GM10266 (cell line): ENCODE data around the gene TMEM181.
"Not testable (repeated sequence)": the region's sequence is repeated elsewhere in the genome, so short reads cannot be mapped to it uniquely, and the experiment has no call there.

ENCODE experiments used
- DNase-seq: peaks from one replicate; pipeline ENCODE4 v3.0.0; 2012; ENCODE audit errors: extremely low spot score
- TF ChIP-seq, protein P1 (sequence below): IDR thresholded peaks from 2 replicates; pipeline ENCODE4 v1.5.1; 2012; ENCODE audit warnings: mild to moderate bottlenecking, low read depth; ENCODE audit not compliant: control insufficient read depth, insufficient read depth; ENCODE audit errors: missing control alignments

The TMEM181 gene

DNA sequence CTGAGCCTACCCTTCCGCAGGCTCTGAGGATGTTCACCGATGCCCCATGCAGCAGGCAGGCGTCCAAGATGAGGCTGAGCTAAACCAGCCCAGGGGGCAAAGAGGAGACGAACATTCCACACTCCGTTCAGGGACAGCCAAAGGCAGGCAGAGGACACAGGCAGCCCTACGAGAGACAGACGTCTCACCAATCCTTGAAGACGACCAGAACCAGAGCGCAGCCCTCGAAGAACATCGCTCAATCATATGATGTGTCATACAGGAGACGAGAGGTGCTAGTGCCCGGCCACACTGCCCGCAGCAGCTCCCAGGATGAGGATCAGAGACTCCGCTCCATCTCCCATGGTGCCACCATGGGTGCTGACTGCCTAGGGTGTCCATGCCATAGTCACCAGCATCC lies 35.6 kb upstream of the TMEM181 start:
- DNase-seq, result no peak
- TF ChIP-seq, protein P1, sequence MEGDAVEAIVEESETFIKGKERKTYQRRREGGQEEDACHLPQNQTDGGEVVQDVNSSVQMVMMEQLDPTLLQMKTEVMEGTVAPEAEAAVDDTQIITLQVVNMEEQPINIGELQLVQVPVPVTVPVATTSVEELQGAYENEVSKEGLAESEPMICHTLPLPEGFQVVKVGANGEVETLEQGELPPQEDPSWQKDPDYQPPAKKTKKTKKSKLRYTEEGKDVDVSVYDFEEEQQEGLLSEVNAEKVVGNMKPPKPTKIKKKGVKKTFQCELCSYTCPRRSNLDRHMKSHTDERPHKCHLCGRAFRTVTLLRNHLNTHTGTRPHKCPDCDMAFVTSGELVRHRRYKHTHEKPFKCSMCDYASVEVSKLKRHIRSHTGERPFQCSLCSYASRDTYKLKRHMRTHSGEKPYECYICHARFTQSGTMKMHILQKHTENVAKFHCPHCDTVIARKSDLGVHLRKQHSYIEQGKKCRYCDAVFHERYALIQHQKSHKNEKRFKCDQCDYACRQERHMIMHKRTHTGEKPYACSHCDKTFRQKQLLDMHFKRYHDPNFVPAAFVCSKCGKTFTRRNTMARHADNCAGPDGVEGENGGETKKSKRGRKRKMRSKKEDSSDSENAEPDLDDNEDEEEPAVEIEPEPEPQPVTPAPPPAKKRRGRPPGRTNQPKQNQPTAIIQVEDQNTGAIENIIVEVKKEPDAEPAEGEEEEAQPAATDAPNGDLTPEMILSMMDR, result no peak

DNA sequence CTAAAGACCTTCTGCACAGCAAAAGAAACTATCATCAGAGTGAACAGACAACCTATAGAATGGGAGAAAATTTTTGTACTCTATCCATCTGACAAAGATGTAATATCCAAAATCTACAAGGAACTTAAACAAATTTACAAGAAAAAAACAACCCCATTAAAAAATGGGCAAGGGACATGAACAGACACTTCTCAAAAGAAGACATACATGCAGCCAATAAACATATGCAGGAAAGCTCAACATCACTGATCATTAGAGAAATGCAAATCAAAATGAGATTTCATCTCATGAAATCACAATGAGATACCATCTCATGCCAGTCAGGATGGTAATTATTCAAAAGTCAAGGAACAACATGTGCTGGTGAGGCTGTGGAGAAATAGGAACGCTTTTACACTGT lies 32.0 kb upstream of the TMEM181 start:
- DNase-seq, result not testable (repeated sequence)

DNA sequence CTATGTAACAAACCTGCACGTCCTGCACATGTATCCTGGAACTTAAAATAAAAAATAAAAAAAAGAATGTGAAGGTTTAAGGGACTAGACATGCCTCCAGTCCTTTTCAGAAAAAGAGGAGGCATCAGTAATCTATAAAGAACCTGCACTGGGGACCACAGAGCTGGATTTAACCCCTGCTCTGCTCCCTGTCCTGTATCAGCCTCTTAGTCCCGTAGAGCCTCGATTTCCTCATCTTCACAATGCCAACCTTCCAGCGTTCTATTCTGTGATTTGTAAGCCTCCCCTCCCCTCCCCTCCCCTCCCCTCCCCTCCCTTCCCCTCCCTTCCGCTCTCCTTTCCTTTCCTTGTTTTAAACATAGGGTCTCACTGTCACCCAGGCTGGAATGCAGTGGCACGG lies 31.1 kb upstream of the TMEM181 start:
- TF ChIP-seq, protein P1, result no peak
- no peak for DNase-seq

DNA sequence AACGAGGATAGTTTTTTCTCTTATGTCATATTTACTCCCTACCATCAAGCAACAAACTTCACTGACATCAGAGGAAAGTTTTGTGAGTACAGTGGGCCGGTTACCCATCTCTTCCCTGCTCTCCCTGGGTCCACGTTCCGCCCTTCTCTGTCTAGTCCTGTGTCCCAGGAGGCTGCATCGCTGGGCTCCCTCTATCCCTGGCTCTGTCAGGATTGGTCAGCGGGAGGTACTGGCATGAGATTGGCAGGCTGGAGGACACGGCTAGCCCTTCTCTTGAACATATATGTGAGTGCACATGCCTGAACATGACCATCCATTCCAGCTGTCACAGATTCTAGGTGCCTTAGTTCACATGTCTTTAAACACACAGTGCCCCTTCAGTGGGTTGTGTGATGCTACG lies 30.3 kb upstream of the TMEM181 start:
- DNase-seq, result no peak
- TF ChIP-seq, protein P1, result no peak

DNA sequence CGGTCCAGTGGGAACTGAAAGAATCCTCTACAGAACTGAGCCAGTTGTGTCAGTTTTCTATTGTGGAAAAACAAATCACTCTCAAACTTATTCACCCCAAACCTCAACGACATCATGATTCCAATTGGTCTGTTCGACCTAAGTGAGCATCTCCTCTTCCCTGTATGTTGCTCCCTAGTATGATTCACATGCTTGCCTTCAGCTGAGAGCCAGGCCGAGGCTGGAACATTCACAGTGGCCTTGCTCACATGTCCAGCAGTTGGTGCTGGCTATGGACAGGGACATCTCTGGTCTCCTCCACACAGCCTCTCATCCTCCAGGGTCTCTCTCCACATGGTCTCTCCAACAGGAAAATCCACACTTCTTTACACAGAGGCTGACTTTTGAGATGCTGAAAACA lies 28.3 kb upstream of the TMEM181 start:
- DNase-seq, result no peak
- TF ChIP-seq, protein P1, result no peak

DNA sequence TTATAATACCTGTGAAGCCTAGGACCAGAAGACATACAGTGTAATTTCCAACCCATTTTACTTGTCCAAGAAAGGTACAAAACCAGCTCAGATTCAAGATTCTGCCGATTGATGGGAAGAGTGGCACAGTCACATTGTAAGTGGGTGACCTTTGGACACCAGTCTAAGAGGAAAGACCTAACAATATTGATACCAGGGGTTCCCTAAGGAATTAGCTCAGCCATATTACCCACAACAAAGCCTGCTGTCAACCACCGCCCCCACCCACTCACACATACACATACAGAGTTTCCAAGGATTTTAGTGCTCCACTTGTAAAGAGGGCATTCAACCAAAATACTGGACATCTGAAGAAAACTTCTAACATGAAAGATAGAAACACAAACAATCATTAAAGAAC lies 27.9 kb upstream of the TMEM181 start:
- DNase-seq, result no peak
- TF ChIP-seq, protein P1, result no peak

DNA sequence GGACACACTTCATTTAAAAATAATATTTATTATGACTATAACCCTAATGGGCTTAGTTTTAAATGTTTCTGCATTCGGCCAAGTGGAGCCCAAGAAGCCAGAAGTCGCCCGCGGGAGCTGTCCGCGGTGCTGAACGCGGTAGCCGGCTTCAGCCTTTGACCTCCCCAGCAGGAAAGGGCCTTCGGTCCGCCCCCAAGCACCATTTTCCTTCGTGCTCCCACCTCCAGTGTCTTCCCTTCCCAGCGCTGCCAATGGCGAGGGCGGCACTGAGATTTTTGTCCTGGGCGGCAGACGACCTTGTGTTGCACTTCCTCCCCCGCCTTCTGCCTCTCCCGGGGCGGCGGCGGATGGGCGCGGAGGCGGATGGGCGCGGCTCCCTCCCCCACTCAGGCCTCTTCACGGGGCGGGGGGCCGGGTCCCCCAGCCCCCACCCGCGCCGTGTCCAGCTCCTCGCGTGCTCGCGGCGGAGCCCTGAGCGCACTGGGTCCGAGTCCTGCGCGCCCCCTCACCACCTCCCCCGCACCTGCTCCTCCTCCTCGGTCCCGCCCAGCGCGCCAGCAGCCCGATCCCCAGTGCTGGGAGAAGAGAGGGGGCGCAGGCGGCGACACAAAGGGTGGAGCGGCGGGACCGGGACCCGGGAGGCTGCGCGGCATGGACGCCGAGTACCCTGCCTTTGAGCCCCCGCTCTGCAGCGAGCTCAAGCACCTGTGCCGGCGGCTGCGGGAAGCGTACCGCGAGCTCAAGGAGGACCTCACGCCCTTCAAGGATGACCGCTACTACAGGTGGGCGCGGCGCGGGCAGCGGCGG lies 23.6 kb upstream of the TMEM181 start:
- TF ChIP-seq, protein P1, result no peak
- DNase-seq, result peak; percentile 89
